ENCODE results near the gene ATCAY. TPM values are rescaled to one million over a fixed set of nuclear protein-coding genes. Genes with fewer than 3 reads are reported as not detected.
"Not testable (repeated sequence)": the region's sequence is repeated elsewhere in the genome, so short reads cannot be mapped to it uniquely, and the experiment has no call there.

The ATCAY gene
- total RNA-seq, 1 experiment from 2014 or later = 0.12 TPM

DNA sequence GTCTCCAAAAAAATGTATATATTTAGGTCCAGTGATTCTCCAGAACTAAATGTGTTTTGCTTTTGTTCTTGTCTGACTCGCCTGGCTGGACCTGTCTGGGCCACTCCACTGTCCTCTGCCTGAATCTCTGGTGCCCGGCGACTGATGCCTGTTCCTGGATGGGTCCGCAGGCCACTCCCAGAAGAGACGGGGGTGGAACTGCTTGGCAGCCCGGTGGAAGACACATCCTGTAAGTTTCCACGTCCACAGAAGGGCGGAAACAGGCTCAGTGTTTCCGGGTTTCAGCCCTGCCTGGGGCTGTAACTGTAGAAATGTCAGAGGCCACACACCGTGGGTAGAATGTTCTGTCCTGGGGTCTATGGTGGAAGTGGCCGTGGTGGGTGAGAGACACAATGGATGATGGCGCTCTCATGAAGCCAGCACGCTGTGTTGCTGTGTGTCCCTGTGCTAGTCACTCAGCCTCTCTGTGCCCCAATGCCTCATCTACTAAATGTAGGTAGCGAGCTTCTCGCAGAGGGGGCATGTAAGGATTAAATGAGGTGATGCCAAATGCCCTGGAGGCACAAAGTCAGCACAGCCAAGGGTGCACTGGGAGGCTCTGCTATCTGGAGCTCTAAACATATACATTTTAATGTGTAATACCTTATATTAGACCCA lies 22.0 kb downstream of the ATCAY start:
- no peak for DNase-seq (ENCODE audit: low read depth)

DNA sequence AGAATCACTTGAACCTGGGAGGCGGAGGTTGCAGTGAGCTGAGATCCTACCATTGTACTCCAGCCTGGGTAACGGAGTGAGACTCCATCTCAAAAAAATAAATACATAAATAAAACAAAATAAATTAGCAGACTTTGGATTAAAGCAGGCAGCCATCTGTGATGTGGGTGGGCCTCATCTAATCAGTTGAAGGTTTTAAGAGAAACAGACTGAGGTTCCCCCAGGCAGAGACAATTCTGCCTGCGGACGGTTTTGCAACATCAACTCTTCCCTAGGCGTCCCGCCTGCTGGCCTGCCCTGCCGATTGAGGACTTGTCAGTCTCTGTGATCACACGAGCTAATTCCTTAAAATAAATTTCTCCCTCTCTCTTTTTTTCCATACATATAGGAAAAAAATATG lies 23.7 kb downstream of the ATCAY start:
- DNase-seq (ENCODE audit: low read depth) = no peak

DNA sequence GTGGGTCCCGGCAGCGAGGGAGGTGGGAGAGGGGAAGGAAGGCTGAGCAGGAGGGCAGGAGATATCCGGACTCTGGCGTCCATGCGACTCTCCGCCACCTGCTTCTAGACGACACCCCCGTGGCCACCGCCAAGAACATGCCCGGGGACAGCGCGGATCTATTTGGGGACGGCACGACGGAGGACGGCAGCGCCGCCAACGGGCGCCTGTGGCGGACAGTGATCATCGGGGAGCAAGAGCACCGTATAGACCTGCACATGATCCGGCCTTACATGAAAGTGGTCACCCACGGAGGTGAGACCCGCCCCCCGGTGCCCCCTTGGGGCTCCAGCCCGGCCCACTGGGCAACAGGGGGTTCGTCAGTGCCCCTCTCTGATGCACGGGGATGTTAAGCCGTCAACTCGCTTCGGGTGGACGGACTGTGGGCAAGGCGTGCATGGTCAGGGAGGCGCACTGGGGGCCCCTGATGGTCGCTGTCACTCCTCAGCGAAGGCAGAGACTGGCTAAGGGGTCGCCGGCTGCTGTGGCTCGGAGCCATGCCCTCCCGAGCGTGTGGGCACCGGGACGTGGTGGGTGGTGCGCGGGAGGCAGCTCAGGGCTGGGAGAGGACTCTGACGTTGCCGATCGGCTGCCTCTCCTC lies 27.3 kb downstream of the ATCAY start:
- no peak for DNase-seq (ENCODE audit: low read depth)

DNA sequence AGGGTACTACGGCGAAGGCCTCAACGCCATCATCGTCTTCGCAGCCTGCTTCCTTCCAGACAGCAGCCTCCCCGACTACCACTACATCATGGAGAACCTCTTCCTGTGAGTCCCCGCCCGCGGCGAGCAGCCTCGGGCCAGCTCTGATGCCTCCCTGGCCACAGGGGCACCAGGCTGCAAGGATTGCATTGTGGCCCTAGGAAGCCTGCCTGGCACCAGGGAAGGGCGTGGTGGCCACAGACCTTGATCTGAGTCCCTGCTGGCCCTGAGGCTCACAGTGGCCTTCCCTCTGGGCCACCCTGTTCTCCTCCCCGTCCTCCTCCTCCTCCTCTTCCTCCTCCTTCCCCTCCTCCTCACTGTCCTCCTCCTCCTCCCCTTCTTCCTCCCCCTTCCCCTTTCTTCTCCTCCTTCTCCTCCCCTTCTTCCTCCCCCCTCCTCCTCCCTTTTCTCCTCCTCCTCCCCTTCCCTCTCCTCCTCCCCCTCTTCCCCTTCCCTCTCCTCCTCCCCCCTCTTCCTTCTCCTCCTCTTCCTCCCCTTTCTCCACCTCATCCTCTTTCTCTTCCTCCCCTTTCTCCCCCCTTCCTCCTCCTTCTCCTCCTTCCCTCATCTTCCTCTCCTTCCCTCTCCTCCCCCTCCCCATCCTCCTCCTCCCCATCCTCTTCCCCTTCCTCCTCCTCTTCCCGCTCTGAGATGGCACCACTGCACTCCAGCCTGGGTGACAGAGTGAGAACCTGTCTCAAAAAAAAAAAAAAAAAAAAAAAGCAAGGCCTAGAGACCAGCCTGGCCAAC lies 28.0 kb downstream of the ATCAY start:
- no peak for DNase-seq (ENCODE audit: low read depth)

DNA sequence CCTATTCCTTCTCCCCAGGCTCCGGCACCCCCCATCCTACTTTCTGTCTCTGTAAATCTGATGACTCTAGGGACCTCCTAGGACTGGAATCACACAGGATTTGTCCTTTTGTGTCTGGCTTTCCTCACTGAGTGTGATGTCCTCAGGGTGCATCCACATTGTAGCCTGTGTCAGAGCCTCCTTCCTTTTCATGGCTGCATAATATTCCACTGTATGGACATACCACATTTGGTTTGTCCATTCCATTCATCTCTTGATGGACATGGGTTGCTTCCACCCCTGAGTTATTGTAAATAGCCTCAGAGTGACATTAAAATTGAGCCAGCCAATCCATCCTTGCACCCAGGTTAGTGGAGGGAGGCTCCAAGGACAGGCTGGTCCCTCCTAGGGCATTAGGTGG lies 29.6 kb downstream of the ATCAY start:
- no peak for DNase-seq (ENCODE audit: low read depth)

DNA sequence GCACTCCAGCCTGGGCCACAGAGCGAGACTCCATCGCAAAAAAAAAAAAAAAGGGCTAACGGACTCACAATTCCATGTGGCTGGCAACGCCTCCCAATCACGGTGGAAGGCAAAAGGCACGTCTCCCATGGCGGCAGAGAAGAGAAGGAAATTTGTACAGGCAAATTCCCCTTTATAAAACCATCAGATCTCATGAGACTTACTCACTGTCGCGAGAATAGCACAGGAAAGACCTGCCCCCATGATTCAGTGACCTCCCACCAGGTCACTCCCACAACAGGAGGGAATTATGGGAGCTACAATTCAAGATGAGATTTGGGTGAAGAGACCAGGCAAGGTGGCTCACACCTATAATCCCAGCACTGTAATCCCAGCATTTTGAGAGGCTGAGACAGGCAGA lies 33.7 kb downstream of the ATCAY start:
- DNase-seq (ENCODE audit: low read depth) = no peak

DNA sequence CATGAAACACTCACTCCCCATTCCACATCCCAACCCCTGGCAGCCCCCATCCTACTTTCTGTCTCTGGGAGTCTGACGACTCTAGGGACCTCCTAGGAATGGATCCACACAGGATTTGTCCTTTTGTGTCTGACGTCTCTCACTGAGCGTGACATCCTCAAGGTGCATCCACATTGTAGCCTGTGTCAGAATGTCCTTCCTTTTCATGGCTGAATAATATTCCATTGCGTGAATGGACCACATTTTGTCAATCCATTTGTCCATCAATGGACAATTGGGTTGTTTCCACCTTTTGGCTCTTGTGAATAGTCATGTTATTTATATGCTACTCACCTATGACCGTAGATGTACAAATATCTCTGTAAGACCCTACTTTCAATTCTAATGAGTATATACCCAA lies 35.5 kb downstream of the ATCAY start:
- DNase-seq (ENCODE audit: low read depth) = no peak

DNA sequence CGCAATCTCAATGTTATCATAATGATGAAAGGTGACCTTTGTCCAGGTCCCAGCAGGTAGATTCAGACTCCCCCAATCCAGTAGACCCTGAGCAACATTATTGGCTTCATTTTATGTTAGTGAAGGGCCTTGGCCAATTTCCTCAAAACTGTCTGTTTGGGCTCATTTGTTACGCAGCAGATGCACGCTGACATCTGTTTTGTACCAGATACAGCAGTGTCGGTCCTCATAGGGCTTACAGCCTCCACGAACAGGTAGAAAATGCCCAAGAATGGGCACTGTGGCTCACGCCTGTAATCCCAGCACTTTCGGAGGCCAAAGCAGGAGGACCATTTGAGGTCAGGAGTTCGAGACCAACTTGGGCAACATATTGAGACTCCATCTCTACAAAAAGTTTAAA lies 39.3 kb downstream of the ATCAY start:
- no peak for DNase-seq (ENCODE audit: low read depth)

DNA sequence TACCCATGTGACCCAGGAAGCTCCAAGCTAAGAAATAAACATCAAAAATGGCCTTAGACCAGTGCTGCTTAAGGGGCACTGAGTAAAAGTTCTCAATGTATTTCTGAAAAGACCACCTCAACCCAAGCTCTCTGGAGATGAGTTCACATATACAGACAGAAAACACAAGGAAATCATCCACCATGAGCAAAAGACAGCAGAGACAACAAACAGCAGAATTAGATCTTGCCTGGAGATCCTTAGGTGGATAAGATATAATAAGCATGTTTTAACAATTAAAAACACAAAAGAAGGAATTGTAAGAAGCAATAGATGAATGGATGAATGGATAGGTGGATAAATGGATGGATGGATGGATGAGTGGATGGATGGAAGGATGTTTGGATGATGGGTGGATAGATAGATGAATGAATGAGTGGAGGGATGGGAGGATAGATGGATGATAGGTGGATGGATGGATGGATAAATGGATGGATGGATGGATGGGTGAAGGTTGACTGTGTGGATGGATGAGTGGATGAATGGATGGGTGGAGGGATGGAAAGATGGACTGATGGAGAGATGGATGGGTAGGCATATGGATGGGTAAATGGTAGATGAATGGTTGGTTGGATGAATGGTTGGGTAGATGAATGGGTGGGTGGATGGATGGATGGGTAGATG lies 42.7 kb downstream of the ATCAY start:
- no peak for DNase-seq (ENCODE audit: low read depth)

DNA sequence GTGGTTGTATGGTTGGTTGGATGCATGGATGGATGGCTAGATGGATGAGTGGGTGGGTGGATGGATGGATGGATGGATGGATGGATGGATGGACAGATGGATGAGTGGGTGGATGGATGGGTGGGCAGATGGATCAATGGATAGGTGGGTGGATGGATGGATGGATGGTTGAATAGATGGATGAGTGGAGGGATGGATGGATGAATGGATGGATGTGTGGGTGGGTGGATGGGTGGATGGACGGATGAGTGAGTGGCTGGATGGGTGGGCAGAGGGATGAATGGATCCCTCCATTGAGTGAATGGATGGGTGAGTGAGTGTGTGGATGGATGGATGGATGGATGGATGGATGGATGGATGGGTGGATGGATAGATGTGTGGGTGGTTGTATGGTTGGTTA lies 43.4 kb downstream of the ATCAY start:
- no peak for DNase-seq (ENCODE audit: low read depth)

DNA sequence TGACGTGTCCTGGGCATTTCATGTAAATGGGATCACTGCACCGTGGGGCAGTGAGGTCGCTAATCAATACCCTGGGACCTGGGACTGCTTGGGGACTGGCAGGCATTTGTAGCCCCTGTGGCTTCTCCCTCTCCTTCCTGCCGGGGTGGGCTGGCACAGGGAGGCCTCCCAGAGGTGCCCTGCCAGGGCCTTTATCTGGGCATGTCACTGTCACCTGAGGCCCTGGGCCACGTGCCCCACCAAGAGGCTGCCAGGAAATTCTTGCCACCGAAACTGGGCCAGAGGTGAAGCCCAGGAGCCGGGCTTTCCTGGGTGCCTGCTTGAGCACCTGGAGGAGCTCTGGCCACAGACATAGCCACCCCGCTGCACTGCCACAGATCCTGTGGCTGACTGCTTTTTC lies 50.6 kb downstream of the ATCAY start:
- no peak for DNase-seq (ENCODE audit: low read depth)

DNA sequence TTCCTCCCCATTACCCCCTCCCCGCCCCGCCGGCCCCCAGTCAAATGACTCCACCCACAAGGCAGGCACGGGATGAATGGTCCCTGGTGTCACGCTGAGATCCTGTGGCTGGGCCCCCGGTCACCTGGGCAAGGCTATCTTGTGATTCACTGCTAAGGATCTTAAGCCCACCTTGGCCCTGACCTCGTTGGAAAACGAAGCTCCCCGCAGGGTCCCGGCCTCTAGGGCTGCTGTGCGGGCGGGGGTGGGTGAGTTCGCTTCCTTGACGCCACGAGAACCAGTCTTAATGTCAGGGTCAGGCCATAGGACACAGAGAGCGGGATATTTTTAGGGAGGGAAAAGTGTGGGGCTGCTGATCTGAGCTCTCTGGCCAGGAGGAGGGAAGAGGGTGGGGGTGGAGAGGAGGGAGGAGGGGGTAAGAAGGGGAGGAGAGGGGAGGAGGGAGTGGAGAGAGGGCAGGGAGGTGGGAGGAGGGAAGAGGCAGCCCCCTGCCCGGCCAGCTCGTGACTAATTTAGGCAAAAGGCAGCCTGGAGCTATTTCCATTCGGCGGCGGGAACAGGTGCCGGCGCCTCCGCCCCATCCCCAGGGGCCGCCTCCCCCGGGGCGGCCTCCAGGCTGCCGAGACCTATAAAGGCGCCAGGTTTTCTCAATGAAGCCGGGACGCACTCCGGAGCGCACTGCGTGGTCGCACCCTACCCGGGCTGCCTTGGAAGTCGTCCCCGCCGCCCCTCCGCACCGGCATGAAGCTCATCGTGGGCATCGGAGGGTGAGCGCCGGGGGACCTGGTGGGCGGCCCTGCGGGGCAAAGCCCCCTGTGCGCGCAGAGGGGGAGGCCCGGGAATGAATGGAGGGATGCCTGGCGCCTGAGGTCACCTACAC lies 52.7 kb downstream of the ATCAY start, which contains the start of gene NMRK2:
NMRK2 (plus strand) TSS at position 139 of the 880 bp plus-strand sequence; CDS start at position 742, 603 bp downstream.
- no peak for DNase-seq (ENCODE audit: low read depth)

DNA sequence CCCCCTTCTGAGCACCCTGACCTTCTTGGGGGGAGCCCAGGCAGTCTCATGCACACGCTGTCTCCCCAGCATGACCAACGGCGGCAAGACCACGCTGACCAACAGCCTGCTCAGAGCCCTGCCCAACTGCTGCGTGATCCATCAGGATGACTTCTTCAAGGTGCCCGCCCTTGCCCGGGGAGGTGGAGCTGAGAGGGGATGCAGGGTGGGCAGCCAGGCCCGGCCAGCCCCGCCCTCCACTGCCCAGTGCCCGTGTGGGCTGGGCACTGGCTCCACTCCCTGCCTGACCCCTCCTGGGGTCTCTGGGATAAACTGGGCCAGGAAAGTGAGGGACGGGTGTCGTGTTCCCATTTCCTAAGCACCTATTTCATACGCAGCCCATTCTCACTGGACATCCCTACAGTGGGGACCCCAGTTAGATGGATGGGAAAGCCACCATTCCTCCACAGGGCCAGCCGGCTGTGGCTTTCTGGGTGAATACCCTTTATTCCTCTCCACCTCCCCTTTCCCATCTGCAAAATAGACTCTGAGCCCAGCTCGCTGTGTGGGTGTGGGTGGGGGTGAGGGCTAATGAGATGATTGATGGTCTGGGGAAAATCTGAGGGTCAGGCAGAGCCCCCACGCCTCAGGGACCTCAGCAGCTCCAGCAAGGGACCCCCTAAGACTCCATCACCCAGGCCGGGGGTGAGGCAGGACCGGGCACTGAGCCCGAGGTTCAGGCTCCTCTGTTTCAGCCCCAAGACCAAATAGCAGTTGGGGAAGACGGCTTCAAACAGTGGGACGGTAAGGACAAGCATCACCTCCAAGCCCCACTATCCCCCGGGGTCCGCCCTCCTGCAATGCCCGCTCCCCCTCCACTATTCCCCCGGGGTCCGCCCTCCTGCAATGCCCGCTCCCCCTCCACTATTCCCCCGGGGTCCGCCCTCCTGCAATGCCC lies 56.3 kb downstream of the ATCAY start:
- DNase-seq (ENCODE audit: low read depth) = no peak

DNA sequence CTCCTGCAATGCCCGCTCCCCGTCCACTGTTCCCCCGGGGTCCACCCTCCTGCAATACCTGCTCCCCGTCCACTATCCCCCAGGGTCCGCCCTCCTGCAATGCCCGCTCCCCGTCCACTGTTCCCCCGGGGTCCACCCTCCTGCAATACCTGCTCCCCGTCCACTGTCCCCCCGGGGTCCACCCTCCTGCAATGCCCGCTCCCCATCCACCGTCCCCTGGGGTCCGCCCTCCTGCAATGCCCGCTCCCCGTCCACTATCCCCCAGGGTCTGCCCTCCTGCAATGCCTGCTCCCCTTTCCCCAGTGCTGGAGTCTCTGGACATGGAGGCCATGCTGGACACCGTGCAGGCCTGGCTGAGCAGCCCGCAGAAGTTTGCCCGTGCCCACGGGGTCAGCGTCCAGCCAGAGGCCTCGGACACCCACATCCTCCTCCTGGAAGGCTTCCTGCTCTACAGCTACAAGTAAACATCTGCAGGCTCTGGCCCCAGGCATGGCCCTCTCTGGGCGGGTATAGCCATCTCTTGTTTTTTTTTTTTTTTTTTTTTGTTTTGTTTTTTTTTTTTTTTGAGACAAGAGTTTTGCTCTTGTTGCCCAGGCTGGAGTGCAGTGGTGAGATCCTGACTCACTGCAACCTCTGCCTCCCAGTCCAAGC lies 57.9 kb downstream of the ATCAY start:
- DNase-seq (ENCODE audit: low read depth) = not testable (repeated sequence)

DNA sequence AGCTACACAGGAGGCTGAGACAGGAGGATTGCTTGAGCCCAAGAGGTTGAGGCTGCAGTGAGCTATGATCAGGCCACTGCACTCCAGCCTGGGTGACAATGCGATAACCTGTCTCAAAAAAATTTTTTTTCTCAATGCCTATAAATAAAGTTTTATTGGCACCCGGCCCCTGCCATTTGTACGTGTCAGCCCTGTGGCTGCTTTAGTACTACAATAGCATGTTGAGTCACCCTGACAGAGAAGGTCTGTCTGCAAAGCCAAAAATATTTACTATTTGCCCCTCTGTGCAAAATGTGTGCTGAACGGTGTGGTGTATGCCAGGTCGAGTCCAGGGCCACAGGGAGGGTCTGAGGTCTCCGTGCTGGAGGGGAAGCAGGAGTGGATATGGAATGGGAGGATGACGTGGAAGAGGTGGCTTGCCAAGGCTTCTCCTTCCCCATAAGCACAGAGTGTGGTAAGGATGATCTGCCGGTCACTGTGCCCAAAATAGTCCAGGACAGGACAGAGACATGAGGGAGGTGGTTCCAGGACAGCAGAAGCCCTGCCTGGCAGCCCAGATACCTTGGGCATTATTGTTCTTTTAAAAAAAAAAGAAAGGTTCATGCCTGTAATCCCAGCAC lies 62.4 kb downstream of the ATCAY start:
- DNase-seq (ENCODE audit: low read depth) = peak; percentile 30

DNA sequence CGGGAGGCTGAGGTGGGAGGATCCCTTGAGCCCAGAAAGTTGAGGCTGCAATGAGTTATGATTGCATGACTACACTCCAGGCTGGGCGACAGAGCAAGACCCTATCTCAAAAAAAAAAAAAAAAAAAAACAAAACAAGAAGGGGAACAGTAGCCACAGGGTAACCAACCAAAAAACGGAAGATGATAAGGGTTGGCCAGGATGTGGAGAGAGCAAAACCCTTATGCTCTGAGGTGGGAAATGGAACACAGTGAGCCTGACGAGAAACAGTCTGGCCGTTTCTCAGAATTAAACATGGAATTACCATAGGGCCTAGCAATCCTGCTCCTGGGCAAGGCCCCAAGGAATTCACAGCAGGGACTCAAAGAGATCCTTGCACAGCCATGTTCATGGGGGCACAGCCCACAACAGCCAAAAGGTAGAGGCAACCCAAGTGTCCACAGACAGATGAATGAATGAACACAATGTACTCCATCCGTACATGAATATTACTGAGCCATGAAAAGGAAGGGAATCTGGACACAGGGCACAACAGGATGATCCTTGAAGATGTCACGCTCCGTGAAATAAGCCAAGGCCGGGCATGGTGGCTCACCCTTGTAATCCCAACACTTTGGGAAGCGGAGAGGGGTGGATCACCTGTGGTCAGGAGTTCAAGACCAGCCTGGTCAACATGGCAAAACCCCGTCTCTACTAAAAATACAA lies 63.7 kb downstream of the ATCAY start:
- no peak for DNase-seq (ENCODE audit: low read depth)

DNA sequence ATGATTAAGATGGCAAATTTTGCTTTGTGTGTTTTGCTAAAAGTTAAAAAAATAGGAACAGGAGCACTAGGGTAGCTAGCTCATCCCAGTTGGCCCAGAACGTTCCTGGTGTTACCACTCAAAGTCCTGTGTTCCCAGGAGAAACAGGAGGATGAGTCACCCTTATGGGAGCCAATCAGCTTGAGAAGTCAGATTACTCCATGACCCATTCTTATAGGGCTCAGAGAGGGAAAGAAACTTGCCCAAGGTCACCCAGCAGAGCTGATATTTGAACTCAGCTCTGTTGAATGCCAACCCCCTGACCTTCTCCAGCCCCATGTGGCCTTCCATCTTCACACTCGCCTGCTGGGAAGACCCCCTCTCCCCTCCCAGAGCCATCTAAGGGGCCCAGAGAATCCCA lies 65.4 kb downstream of the ATCAY start:
- peak; percentile 32 for DNase-seq (ENCODE audit: low read depth)

DNA sequence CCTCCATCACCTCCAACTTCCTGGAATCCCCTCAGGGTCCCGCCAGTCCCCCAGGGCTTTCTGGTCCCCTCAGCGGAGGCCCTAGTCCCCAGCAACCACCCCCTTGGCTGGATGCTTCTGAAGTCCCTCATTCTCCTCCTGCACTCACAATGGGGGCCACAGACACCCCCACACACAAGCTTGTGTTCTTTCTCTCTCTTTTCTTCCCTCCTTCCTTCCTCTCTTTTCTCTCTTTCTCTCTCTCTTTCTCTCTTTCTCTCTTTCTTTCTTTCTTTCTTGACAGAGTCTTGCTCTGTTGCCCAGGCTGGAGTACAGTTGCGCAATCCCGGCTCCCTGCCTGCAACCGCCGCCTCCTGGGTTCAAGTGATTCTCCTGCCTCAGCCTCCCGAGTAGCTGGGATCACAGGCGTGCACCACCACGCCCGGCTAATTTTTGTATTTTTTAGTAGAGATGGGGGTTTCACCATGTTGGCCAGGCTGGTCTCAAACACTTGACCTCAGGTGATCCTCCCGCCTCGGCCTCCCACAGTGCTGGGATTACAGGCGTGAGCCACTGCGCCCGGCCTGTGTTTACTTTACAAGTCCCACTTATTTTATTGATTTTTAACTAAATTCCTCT lies 66.9 kb downstream of the ATCAY start:
- DNase-seq (ENCODE audit: low read depth) = not testable (repeated sequence)
